Measurements from ENCODE around the gene STMN3.

DNA sequence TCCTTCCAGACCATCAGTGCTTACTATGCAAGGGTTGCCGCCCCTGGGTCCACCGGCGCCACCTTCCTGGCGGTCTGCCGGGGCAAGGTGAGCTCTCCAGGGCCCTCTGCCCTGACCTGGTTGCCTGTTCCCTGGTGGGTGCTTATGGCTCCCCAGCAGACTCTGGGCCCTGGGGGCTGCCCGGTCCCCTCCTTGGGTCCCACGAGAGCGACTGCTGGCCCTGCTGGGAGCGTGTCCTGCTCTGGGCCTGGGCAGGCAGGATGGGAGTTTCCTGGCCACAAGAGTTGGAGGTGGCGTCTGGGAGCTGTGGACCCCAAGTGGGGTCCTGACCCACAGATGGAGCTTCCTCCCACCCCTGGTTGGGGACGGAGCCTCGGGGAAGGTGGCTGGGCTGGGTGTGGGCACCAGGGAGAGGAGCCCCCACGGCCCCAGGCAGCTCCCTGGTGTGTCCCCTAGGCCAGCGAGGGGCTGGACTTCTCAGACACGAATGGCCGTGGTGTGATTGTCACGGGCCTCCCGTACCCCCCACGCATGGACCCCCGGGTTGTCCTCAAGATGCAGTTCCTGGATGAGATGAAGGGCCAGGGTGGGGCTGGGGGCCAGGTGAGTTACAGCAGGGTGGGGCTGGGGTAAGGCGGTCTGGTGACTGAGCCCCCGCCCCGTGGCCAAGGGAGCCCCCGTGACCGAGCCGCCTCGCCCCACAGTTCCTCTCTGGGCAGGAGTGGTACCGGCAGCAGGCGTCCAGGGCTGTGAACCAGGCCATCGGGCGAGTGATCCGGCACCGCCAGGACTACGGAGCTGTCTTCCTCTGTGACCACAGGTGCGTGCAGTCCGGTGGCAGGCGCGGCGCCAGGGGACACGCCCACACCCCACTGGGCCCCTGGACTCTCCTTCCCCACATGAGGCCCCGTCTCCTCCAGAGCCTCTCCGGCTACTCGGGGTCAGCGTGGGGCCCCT, 36.1 kb upstream of the STMN3 start:
- no peak for TF ChIP-seq FOXM1 (IDR thresholded peaks at IDR 0.05; ENCODE audit: borderline replicate concordance)
- no peak for TF ChIP-seq SP1 (IDR thresholded peaks at IDR 0.05)
- no peak for TF ChIP-seq BHLHE40 (IDR thresholded peaks at IDR 0.05; ENCODE audit: borderline replicate concordance)
- TF ChIP-seq, protein P1, sequence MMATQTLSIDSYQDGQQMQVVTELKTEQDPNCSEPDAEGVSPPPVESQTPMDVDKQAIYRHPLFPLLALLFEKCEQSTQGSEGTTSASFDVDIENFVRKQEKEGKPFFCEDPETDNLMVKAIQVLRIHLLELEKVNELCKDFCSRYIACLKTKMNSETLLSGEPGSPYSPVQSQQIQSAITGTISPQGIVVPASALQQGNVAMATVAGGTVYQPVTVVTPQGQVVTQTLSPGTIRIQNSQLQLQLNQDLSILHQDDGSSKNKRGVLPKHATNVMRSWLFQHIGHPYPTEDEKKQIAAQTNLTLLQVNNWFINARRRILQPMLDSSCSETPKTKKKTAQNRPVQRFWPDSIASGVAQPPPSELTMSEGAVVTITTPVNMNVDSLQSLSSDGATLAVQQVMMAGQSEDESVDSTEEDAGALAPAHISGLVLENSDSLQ (IDR thresholded peaks at IDR 0.05) = no peak
- TF ChIP-seq ELF4 (IDR thresholded peaks at IDR 0.05) = no peak
- TF ChIP-seq ARNT (IDR thresholded peaks at IDR 0.05) = no peak
- TF ChIP-seq NFRKB (IDR thresholded peaks at IDR 0.05) = no peak
- no peak for TF ChIP-seq SUZ12 (IDR thresholded peaks at IDR 0.05)
